Measurements from ENCODE around the gene KEAP1. TPM values are rescaled to one million over a fixed set of nuclear protein-coding genes. Genes with fewer than 3 reads are reported as not detected.

Gene KEAP1
- total and polyA plus RNA-seq, 9 of the 15 experiments (the other 6 are each of a cell fraction or from before 2014, with no cell fraction given), result 2.1 to 95.6 (median 64.3) TPM

GRCh38 chr19:10503002-10503789, at the start of gene KEAP1 (continued):
- TF ChIP-seq GTF2F1 (IDR thresholded peaks at IDR 0.05; ENCODE audit: low read depth, low read length) (no peak), MAFF (IDR thresholded peaks at IDR 0.05; ENCODE audit: low read length) (no peak), TCF7L2 (IDR thresholded peaks at IDR 0.05; ENCODE audit: low read depth, low read length) (no peak), MECOM (CRISPR knock-in tag; IDR thresholded peaks at IDR 0.05) (peak; percentile 47; the same call in 1 of the 2 replicates), JUND (IDR thresholded peaks at IDR 0.05; ENCODE audit: borderline replicate concordance, low read depth, low read length) (no peak), JUND (tag; IDR thresholded peaks at IDR 0.05; ENCODE audit: borderline replicate concordance, low read depth, low read length) (no peak), ZNF785 (CRISPR knock-in tag; IDR thresholded peaks at IDR 0.05) (no peak), BRF1 (IDR thresholded peaks at IDR 0.05; ENCODE audit: borderline replicate concordance, extremely low read depth, insufficient read length) (no peak), XRCC3 (IDR thresholded peaks at IDR 0.05) (no peak), ZBTB7A (IDR thresholded peaks at IDR 0.05; ENCODE audit: borderline replicate concordance, control insufficient read depth, low read depth, low read length) (peak; percentile 11; the same call in 1 of the 2 replicates), NBN (IDR thresholded peaks at IDR 0.05; ENCODE audit: low read depth) (peak; percentile 75; the same call in 1 of the 2 replicates), REST (IDR thresholded peaks at IDR 0.05; ENCODE audit: borderline replicate concordance) (no peak), REST (CRISPR knock-in tag; IDR thresholded peaks at IDR 0.05; ENCODE audit: low read depth) (no peak), PHF20 (IDR thresholded peaks at IDR 0.05; ENCODE audit: partially characterized antibody) (peak; percentile 33), SRSF9 (IDR thresholded peaks at IDR 0.05; ENCODE audit: borderline replicate concordance, low read depth, low read length) (no peak), ZNF507 (tag; conservative IDR thresholded peaks at IDR 0.05) (no peak), RUNX1 (IDR thresholded peaks at IDR 0.05; ENCODE audit: low read depth) (no peak), HOMEZ (CRISPR knock-in tag; IDR thresholded peaks at IDR 0.05) (no peak)

Measured in K562 (cell line).